NCI-H2081 treated with DMSO at 0.1 percent for 48 hours (cell line): ENCODE measurements around the gene IQCC.

Experiments used
- DNase-seq: peaks from one replicate; lab custom pipeline; 2025; lab: John Stamatoyannopoulos, UW

The IQCC gene

DNA sequence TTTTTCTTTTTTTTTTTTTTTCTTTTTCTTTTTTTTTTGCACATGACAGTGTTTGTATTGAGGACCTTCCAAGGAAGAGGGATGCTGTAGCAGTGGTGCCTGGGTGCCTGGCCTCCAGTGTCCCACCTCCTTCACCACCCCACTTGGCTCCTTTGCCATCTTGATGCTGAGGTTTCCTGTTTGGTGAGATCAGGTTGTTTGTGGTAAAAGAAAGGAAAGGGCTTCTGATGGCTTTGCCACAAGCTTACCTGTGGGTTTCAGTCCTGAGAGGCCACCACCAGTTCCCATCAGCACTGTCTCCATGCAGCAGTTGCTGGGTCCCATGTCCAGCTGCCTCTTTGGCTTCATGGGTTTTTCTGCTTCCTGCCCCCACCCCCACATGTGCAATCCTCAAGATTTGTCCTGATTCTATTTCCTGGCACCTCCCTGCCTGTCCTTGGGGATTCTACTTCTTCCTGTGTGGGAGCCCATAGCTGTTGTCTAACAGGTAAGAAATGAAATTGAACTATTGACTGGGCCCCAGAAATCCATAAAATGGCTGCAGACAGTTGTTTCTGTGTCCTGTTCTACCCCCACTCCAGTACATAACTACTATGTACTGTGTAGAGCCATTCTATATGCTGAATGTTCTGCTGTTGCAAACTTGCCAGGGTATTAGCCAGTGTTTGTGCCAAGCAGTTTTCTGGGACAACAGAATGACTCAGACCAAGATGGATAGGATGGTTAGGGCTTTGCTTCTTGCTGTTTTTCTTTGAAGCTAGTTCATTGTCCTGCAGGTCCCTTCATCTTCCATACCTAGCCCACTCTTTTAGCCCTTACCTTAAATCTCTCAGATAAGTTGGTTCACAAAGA, 9.3 kb upstream of the IQCC start:
- DNase-seq: no peak

- no peak for DNase-seq
These were observed 8.4 kb upstream of the IQCC start for GRCh38 chr1:32197074-32197473.

- DNase-seq: no peak
These were observed 7.6 kb upstream of the IQCC start for GRCh38 chr1:32197837-32198236.

- DNase-seq: no peak
These were observed 7.0 kb upstream of the IQCC start for GRCh38 chr1:32198237-32199042.

DNA sequence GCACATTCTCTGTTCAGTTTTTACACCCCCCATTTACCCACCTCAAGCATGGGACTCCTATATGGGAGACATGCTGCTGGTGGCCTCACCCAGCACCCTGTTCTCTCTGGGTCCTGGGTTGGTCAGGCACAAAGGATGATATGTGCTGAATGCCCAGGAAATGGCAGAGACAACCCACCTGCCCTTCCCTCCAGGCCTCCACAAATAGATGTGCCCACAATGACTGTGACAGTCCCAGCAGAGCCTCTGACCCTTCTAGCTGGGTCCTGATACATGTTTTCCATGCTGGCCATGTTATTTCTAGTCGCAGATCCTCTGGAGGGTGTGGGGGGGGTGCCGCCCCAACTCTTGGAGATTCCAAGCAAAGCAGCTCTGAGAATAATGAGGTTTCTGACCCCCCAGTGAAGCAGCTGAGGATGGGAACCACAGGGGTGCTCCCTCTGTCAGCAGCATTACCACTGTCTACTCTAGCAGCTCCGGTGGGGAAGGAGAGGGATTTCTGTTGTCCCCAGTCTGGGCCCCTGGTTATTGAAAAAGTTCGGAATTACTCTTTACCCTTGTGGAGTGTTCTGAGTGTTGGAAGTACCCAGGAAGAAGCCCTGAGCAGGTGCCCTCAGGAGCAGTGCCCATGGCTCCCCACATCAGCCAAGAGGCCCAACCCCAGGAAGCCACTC, 6.3 kb upstream of the IQCC start:
- no peak for DNase-seq

DNA sequence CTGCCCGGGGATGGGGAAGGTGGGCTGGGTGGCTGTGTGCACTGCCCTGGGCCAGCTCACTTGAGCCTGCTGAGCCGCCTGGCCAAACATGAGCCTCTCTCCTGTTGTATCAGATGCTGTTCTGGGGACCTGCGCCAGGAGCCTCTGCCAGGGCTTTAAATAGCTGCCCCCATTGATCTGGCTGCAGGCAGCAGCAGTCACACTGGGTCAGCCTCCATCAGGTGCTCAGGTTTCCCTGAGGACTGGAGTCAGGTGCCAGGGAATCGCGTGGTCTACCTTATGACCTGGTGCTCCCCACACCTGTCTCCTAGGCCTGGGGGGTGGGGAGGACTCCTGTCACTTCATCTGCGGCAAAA, 5.8 kb upstream of the IQCC start:
- peak; percentile 45 for DNase-seq

DNA sequence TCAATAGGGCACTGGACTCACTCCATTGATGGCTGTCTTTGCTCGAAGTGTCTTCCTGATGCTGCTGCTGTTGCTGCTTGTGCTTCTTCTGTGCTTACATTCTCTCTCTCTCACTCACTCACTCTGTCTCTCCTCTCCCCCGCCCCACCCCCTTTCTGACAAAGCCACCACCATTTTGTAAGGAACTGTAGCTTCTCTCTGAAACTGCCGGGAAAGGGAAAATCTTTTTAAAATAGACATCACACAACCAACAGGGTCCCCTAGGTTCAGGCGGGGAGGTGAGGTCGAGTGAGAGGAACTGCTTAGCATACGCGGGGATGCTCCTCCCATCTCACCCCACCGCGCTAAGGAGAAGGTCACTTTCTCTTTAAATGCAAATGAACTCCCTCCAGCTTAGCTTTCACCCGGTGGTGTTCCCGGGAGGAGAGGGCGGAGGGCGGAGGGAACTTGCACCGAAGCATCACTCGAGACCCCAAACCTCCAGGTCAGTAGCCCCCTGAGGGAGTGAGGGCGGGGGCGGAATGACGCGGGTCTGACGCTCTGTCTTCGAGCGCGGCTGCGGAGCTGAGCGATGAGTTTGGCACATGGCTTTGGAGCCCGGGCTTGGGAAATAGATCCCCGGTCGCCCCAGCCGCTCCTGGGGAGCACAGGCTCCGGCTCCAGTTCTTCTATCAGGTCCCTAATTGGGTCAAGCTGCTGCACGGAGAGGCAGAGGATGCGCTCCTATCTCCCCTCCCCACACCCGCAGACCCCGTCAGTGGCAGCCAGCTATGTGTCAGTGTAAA, 5.1 kb upstream of the IQCC start, which contains the start of gene CCDC28B:
CCDC28B (plus strand) TSS at position 370 of the 785 bp plus-strand sequence. CDS start 1,341 bp downstream, outside the sequence.
- no peak for DNase-seq

- no peak for DNase-seq
These were observed 4.2 kb upstream of the IQCC start for GRCh38 chr1:32201011-32201855.

DNA sequence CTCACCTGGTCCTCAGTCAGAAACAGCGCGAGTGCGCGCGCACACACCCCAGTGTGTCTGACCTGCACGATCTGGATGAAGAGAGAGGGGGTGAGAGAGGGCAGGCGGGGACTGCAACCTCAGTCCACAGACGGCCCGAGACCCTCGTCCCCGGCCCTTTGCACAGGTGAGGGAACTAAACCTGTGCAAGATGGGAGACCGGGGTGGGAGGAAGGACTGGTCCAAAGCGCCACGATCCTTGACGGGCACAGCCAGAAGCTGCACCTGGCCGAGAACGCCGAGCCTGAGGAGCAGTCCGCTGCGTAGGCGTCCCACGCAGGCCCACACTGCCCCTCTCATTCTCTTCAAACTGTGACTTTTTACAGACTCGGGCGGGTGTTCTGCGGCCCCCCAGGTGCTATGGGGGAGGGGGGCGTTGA, 519 bp upstream of the IQCC start:
- no peak for DNase-seq

- no peak for DNase-seq
These were observed 3.0 kb downstream of the IQCC start for GRCh38 chr1:32208469-32208868.

DNA sequence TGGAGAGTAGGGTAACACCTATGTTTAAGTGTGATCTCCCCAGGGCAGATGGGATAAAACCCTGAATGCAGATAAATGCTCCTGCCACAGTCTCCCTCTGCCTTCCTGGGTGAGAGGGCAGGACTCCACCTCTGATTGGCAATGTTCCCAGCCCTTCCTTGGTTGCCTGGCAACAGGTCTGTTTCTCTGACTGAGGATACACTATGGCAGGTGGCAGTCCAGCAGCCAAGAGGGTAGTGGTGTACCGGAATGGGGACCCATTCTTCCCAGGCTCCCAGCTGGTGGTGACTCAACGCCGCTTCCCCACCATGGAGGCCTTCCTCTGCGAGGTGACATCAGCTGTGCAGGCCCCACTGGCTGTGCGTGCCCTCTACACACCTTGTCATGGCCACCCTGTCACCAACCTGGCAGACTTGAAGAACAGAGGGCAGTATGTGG, 3.4 kb downstream of the IQCC start, which contains the start of gene DCDC2B:
DCDC2B (plus strand) TSS at position 199 of the 438 bp plus-strand sequence; CDS start at position 204, 5 bp downstream.
- peak; percentile 85 for DNase-seq

DNA sequence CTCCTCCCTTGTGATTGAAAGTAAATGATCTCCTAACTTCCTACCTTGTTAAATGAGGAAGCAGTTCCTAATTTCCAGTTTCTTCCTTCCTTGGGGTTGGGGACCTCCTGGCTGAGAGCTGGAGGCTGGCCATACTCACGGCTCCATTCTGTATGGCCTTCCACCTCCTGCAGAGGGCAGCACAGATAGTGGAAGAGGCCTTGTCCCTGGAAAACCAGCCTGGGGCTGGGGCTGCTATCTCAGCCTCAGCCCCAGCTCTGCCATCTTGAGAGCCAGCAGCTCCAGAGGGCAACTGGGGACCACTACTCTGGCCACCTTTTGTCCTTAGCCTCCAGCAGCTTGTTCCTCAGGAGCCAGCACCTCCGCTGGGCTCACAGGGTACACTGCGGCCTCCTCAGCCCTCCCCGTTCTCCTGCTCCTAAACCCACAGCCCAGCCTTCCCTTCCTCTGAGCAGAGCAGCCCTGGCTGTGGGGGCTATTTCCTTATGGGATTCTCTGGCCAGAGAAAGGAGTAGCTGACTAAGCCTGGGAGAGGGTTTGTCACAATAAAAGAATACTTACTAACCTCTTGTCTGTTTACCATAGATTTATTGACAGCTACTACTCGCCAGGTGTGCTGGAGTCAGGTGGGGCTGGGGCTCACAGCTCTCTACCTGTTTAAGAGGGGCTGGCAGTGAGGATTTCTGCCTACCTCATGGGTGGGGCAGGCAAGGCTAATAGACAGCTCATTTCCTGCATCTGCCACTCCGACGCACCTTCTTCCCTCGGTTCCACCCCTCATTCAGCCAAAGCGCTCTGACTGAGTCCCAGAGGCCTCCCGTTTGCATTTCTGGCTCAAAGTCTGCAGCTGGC, 10.4 kb downstream of the IQCC start:
- DNase-seq: peak; percentile 15

- DNase-seq: no peak
These were observed 11.1 kb downstream of the IQCC start for GRCh38 chr1:32216566-32216965.

- DNase-seq: no peak
These were observed 13.6 kb downstream of the IQCC start for GRCh38 chr1:32219022-32219421.

DNA sequence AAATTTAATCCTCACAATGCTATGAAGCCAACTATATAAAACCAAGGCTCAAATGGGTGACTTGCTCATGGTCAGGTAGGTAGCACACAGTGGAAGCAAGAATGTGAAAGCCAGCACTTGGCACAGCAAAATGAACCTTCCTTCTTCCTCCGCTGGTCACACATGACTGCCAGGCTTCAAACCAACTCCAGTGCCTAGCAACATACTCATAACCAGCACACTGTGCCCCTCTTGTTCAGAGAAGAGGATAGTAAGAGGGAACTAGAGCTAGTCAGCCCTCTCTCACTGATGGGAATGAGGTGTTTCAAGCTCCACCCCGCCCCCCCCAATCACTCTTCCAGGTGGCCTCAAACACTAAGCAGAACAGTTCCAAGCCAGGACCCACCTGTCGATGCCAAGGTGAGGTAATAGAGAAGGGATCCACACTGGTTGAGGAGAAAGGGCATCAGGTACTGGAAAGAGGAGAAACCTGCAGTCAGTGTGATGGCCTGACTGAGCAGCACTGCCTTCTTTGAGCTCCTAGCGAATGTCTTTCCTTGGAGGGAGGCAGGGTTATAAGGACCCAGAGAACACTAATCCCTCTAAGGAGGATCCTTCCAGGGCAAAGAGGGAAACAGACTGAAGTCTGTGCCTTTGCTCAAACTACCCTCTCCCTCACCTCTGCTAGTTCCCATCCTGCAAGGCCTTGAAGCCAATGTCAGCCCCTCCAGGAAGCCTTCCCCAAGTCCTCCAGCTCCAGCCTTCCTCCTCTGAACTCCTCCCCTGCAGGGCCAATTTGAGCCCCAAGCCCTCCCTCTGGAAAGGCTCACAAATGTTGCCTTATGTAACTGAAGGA, 15.5 kb downstream of the IQCC start:
- no peak for DNase-seq

DNA sequence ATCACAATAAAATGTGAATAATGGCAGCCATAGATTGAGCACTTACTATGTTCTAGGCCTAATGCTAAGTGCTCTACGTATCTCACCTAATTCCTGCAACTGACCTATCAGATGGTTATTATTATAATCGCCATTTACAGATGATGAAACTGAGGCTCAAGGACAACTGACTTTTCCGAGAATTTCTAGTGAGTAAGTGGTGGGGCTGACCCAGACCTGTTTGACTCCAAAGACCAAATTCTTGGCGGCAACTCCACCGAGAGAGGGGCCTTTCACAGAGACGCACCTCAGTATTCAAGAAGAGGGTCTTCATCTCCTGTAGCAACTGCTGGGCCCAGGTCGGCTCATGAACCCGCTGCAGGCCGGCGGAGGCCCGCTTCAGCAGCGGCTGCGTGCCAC, 16.1 kb downstream of the IQCC start:
- no peak for DNase-seq

DNA sequence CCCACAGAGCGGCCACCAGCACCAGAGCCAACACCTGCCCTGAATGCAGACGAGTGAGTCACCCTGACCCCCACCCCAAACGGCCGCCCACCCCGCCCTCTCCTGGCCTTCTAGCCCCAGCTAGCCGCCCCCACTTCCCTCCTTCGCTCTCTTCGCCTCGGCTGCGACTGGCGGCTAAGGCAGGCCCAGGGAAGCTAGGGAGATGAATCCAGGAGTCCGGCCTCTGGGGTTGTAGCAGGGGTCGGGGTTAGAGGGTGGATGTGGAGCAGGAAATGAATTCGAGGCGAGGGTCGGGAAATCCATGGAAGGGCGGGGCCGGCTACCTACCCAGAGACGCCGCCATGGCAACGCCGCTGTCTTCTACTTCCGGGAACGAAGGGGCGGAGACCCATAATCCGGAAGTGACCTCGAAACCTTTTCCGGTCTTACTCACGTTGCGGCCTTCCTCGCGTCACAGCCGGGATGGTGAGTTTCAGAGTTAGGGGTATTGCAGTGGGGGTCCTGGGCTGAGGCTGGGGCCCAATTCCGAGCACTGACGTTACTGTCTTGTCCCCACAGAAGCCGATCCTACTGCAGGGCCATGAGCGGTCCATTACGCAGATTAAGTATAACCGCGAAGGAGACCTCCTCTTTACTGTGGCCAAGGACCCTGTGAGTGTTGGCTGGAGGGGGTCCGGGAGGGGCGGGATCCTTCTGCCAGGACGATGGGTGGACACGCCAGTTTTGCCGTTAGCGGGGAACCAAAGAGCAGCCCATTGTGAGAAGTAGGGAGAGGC, 16.7 kb downstream of the IQCC start, which contains the start of the genes EIF3I and TMEM234:
EIF3I (plus strand) TSS at position 428 of the 776 bp plus-strand sequence; CDS start at position 463, 35 bp downstream.
TMEM234 (minus strand) TSS at position 374 of the 776 bp plus-strand sequence; CDS start at position 343, 31 bp downstream.
- peak; percentile 74 for DNase-seq

DNA sequence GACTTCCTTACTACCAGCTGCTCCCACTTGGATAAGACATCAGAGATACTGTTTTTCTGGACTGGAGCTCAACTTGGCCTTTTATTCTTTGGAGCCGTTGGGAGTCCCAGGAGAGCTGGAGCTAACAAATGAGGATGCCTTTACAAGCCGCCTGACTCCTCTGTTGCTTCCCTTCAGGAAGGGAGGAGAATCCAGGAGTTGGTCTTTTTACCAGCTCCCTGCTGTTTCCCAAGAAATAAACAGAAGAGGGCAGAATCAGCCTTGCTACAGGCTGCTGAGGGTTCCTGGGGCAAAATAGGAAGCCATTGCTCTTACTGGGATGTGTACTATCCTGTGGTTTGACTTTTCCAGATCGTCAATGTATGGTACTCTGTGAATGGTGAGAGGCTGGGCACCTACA, 18.2 kb downstream of the IQCC start:
- no peak for DNase-seq
